Neuronal stem cell (in vitro differentiated cells): ENCODE results near the gene PARD3B.

ENCODE experiments used
- DNase-seq: peaks from one replicate; pipeline ENCODE4 v3.0.0-alpha.2; 2013; ENCODE audit warnings: low spot score
- H2AFZ ChIP-seq: one replicate; pipeline ENCODE4 v1.6.1; 2013; ENCODE audit warnings: mild to moderate bottlenecking, low read length, inconsistent platforms
- H2AK5ac ChIP-seq: 2 replicates; pipeline ENCODE4 v1.6.1; 2013; ENCODE audit warnings: low read depth, mild to moderate bottlenecking, inconsistent platforms, low read length, moderate library complexity, mixed read lengths
- H2BK120ac ChIP-seq: 2 replicates; pipeline ENCODE4 v1.6.1; 2013; ENCODE audit warnings: low read depth, mild to moderate bottlenecking, inconsistent platforms, low read length, moderate library complexity, mixed read lengths
- H2BK12ac ChIP-seq: one replicate; pipeline ENCODE4 v1.6.1; 2013; ENCODE audit warnings: low read length, inconsistent platforms
- H2BK15ac ChIP-seq: 2 replicates; pipeline ENCODE4 v1.6.1; 2013; ENCODE audit warnings: mild to moderate bottlenecking, low read length, inconsistent platforms, mixed read lengths
- H2BK5ac ChIP-seq: one replicate; pipeline ENCODE4 v1.6.1; 2013; ENCODE audit warnings: inconsistent platforms, mild to moderate bottlenecking, low read length, moderate library complexity
- H3K14ac ChIP-seq: one replicate; pipeline ENCODE4 v1.6.1; 2013; ENCODE audit warnings: low read length, inconsistent platforms
- H3K18ac ChIP-seq: 2 replicates; pipeline ENCODE4 v1.6.1; 2013; ENCODE audit warnings: low read length, inconsistent platforms
- H3K23ac ChIP-seq: 2 replicates; pipeline ENCODE4 v1.6.1; 2013; ENCODE audit warnings: low read depth, mild to moderate bottlenecking, mixed read lengths, low read length, inconsistent platforms; ENCODE audit not compliant: poor library complexity
- H3K27ac ChIP-seq: replicated peaks from 3 replicates; pipeline ENCODE4 v1.5.1; 2013; ENCODE audit warnings: low read length, inconsistent platforms
- H3K27me3 ChIP-seq, 3 experiments: 2 replicates each; pipeline ENCODE4 v1.6.1; 2013; ENCODE audit warnings: low read length in 3 of 3, mild to moderate bottlenecking in 2 of 3, inconsistent platforms in 1 of 3, low read depth in 1 of 3, mixed read lengths in 1 of 3, moderate library complexity in 1 of 3; ENCODE audit not compliant: control insufficient read depth in 3 of 3, insufficient read depth in 3 of 3
- H3K36me3 ChIP-seq, 2 donors: replicated peaks in 1 of 2; 2 replicates each; pipeline ENCODE4 v1.6.1; 2013; ENCODE audit warnings: low read length in 2 of 2; ENCODE audit not compliant: control insufficient read depth in 2 of 2, insufficient read depth in 2 of 2
- H3K4ac ChIP-seq: 2 replicates; pipeline ENCODE4 v1.6.1; 2013; ENCODE audit warnings: inconsistent platforms, mild to moderate bottlenecking, low read length, moderate library complexity
- H3K4me1 ChIP-seq, 2 donors: 1 replicate in 1 of 2; 2 replicates in 1 of 2; pipeline ENCODE4 v1.6.1; 2013; ENCODE audit warnings: low read length in 2 of 2, low read depth in 1 of 2; ENCODE audit not compliant: control insufficient read depth in 2 of 2, insufficient read depth in 1 of 2
- H3K4me2 ChIP-seq: one replicate; pipeline ENCODE4 v1.6.1; 2013; ENCODE audit warnings: mild to moderate bottlenecking, low read length, inconsistent platforms; ENCODE audit not compliant: insufficient read depth, poor library complexity, severe bottlenecking
- H3K4me3 ChIP-seq, 2 donors: 2 replicates each; pipeline ENCODE4 v1.5.1; 2013; ENCODE audit warnings: low read length in 2 of 2, mild to moderate bottlenecking in 2 of 2, inconsistent platforms in 1 of 2, moderate library complexity in 1 of 2
- H3K79me1 ChIP-seq: one replicate; pipeline ENCODE4 v1.6.1; 2013; ENCODE audit warnings: low read depth, mild to moderate bottlenecking, inconsistent platforms, low read length, moderate library complexity
- H3K9ac ChIP-seq: one replicate; pipeline ENCODE4 v1.6.1; 2013; ENCODE audit warnings: mild to moderate bottlenecking, low read depth, low read length, inconsistent platforms; ENCODE audit not compliant: poor library complexity
- H3K9me3 ChIP-seq, 2 donors: replicated peaks in 1 of 2; 2 replicates each; pipeline versions ENCODE3 to v1.6.1; 2013; ENCODE audit warnings: low read length in 2 of 2, mild to moderate bottlenecking in 2 of 2, inconsistent platforms in 1 of 2, low read depth in 1 of 2, mixed read lengths in 1 of 2, moderate library complexity in 1 of 2; ENCODE audit not compliant: control insufficient read depth in 2 of 2, insufficient read depth in 1 of 2
- H4K8ac ChIP-seq: one replicate; pipeline ENCODE4 v1.6.1; 2013; ENCODE audit warnings: low read depth, mild to moderate bottlenecking, inconsistent platforms, low read length, moderate library complexity
- H4K91ac ChIP-seq: one replicate; pipeline ENCODE4 v1.6.1; 2013; ENCODE audit warnings: low read length, low read depth, mild to moderate bottlenecking, inconsistent platforms; ENCODE audit not compliant: poor library complexity
- WGBS, 2 donors: extraction: QIAGEN DNeasy Blood & Tissue Kit; methylation state at CpG; one replicate each; pipeline ENCODE4 v1.1.7; 2013; ENCODE audit warnings: missing lambda C conversion rate in 2 of 2, mixed read lengths in 1 of 2; ENCODE audit not compliant: insufficient read length in 2 of 2, insufficient replicate concordance in 1 of 2; ENCODE audit errors: extremely low coverage in 2 of 2; 5-methylcytosine and 5-hydroxymethylcytosine counted together

Gene PARD3B

GRCh38 chr2:205658572-205658971 lies 1113.3 kb downstream of the PARD3B start:
- Histone ChIP-seq H2BK15ac (no peak overlapping the region), H2BK12ac (no peak overlapping the region), H3K14ac (no peak overlapping the region), H4K91ac (no peak overlapping the region), H3K27me3 (peaks cover 0 to 47% (median 0%) of the 10 kb centered on the region in 3 experiments), H3K27ac (no peak overlapping the region), H3K79me1 (no peaks in the 10 kb centered on the region), H4K8ac (no peak overlapping the region), H2AFZ (no peak overlapping the region), H3K18ac (no peak overlapping the region), H3K4me2 (no peak overlapping the region), H3K9ac (no peak overlapping the region), H3K4me3 (no peak overlapping the region), H3K4ac (no peak overlapping the region), H3K4me1 (peaks cover 7 to 8% of the 10 kb centered on the region in 2 donors), H2BK120ac (no peak overlapping the region), H3K9me3 (peaks cover 0 to 13% of the 10 kb centered on the region in 2 donors), H3K36me3 (no peaks in the 10 kb centered on the region), H2AK5ac (no peak overlapping the region), H2BK5ac (no peak overlapping the region), H3K23ac (no peak overlapping the region)
- no peak for DNase-seq
- no CpG with 5 or more reads among the region's 2 CpGs for WGBS, 2 donors

GRCh38 chr2:205659922-205660321 lies 1114.6 kb downstream of the PARD3B start:
- Histone ChIP-seq H3K18ac (no peak overlapping the region), H2BK12ac (no peak overlapping the region), H2BK15ac (no peak overlapping the region), H4K8ac (no peak overlapping the region), H2BK5ac (no peak overlapping the region), H2AFZ (no peak overlapping the region), H3K4me1 (peaks cover 7 to 8% of the 10 kb centered on the region in 2 donors), H3K14ac (no peak overlapping the region), H3K36me3 (no peaks in the 10 kb centered on the region), H3K9ac (no peak overlapping the region), H3K9me3 (peaks cover 0 to 16% of the 10 kb centered on the region in 2 donors), H2AK5ac (no peak overlapping the region), H3K27ac (no peak overlapping the region), H3K4me3 (no peak overlapping the region), H3K4me2 (no peak overlapping the region), H3K27me3 (peaks cover 0 to 58% (median 0%) of the 10 kb centered on the region in 3 experiments), H4K91ac (no peak overlapping the region), H3K23ac (no peak overlapping the region), H3K79me1 (no peaks in the 10 kb centered on the region), H2BK120ac (no peak overlapping the region), H3K4ac (no peak overlapping the region)
- WGBS, 2 donors, result no CpG with 5 or more reads among the region's 8 CpGs
- DNase-seq, result no peak

GRCh38 chr2:205660521-205661124 lies 1115.3 kb downstream of the PARD3B start:
- no peak overlapping the region for H2AK5ac ChIP-seq
- H3K14ac ChIP-seq, result no peak overlapping the region
- peaks cover 0 to 16% of the 10 kb centered on the region in 2 donors for H3K9me3 ChIP-seq
- H4K8ac ChIP-seq, result no peak overlapping the region
- no peaks in the 10 kb centered on the region for H3K36me3 ChIP-seq
- no peak overlapping the region for H2BK15ac ChIP-seq
- DNase-seq, result no peak
- H3K4me2 ChIP-seq, result no peak overlapping the region
- H3K9ac ChIP-seq, result no peak overlapping the region
- peaks cover 7 to 8% of the 10 kb centered on the region in 2 donors for H3K4me1 ChIP-seq
- no peak overlapping the region for H3K23ac ChIP-seq
- no peak overlapping the region for H3K18ac ChIP-seq
- H3K79me1 ChIP-seq, result no peaks in the 10 kb centered on the region
- H2AFZ ChIP-seq, result no peak overlapping the region
- no peak overlapping the region for H3K4ac ChIP-seq
- no peak overlapping the region for H2BK5ac ChIP-seq
- H3K4me3 ChIP-seq, result no peak overlapping the region
- no CpG with 5 or more reads among the region's 8 CpGs for WGBS, 2 donors
- no peak overlapping the region for H2BK120ac ChIP-seq
- peaks cover 0 to 58% (median 0%) of the 10 kb centered on the region in 3 experiments for H3K27me3 ChIP-seq
- H3K27ac ChIP-seq, result no peak overlapping the region
- H4K91ac ChIP-seq, result no peak overlapping the region
- H2BK12ac ChIP-seq, result no peak overlapping the region

- no peak overlapping the region for H2BK15ac ChIP-seq
- H4K91ac ChIP-seq, result no peak overlapping the region
- no peak overlapping the region for H2AK5ac ChIP-seq
- no peak overlapping the region for H3K18ac ChIP-seq
- no peaks in the 10 kb centered on the region for H3K79me1 ChIP-seq
- H2BK120ac ChIP-seq, result no peak overlapping the region
- peaks cover 0 to 18% of the 10 kb centered on the region in 2 donors for H3K9me3 ChIP-seq
- H2BK12ac ChIP-seq, result no peak overlapping the region
- peaks cover 4 to 5% of the 10 kb centered on the region in 2 donors for H3K4me1 ChIP-seq
- no peak overlapping the region for H2AFZ ChIP-seq
- no peaks in the 10 kb centered on the region for H3K36me3 ChIP-seq
- no peak overlapping the region for H3K14ac ChIP-seq
- no peak overlapping the region for H4K8ac ChIP-seq
- H2BK5ac ChIP-seq, result no peak overlapping the region
- H3K27me3 ChIP-seq, result peaks cover 0 to 58% (median 0%) of the 10 kb centered on the region in 3 experiments
- no peak overlapping the region for H3K23ac ChIP-seq
- H3K4me2 ChIP-seq, result no peak overlapping the region
- H3K4ac ChIP-seq, result no peak overlapping the region
- no peak overlapping the region for H3K9ac ChIP-seq
- no peak overlapping the region for H3K4me3 ChIP-seq
- no CpG with 5 or more reads among the region's 5 CpGs for WGBS, 2 donors
- H3K27ac ChIP-seq, result no peak overlapping the region
- no peak for DNase-seq
These were observed 1116.0 kb downstream of the PARD3B start for GRCh38 chr2:205661281-205661680.
